ENCODE results near the gene ICE2. TPM values are rescaled to one million over a fixed set of nuclear protein-coding genes. Genes with fewer than 3 reads are reported as not detected.

ICE2 gene
- 17.2 and 24.3 TPM in 2 replicates for total RNA-seq (2014; rRNA removed; shearing (Covaris generic))

GRCh38 chr15:60478566-60479360, at the start of gene ICE2:
Gene ICE2, minus strand, starts transcription at chr15:60479142. Its CDS starts 1,165 bp downstream, at chr15:60477977.
- DNase-seq (ENCODE audit: low spot score), result peak; percentile 96

GRCh38 chr15:60528530-60528929, 49.6 kb upstream of the ICE2 start:
- no peak for DNase-seq (ENCODE audit: low spot score)

- no peak for DNase-seq (ENCODE audit: low spot score)
These were observed 48.5 kb upstream of the ICE2 start for GRCh38 chr15:60527456-60527855.

GRCh38 chr15:60526127-60526616, 47.2 kb upstream of the ICE2 start:
- DNase-seq (ENCODE audit: low spot score), result peak; percentile 10

- no peak for DNase-seq (ENCODE audit: low spot score)
These were observed 46.5 kb upstream of the ICE2 start for GRCh38 chr15:60525341-60526039.

- DNase-seq (ENCODE audit: low spot score), result no peak
These were observed 44.1 kb upstream of the ICE2 start for GRCh38 chr15:60523056-60523455.

- peak; percentile 74 for DNase-seq (ENCODE audit: low spot score)
These were observed 42.0 kb upstream of the ICE2 start for GRCh38 chr15:60520825-60521368.

- peak; percentile 55 for DNase-seq (ENCODE audit: low spot score)
These were observed 41.3 kb upstream of the ICE2 start for GRCh38 chr15:60520013-60520824.

GRCh38 chr15:60519218-60519617, 40.3 kb upstream of the ICE2 start:
- no peak for DNase-seq (ENCODE audit: low spot score)

GRCh38 chr15:60518511-60518910, 39.6 kb upstream of the ICE2 start:
- no peak for DNase-seq (ENCODE audit: low spot score)

GRCh38 chr15:60514261-60514881, 35.4 kb upstream of the ICE2 start:
- DNase-seq (ENCODE audit: low spot score), result no peak

- DNase-seq (ENCODE audit: low spot score), result no peak
These were observed 34.7 kb upstream of the ICE2 start for GRCh38 chr15:60513676-60514075.

- no peak for DNase-seq (ENCODE audit: low spot score)
These were observed 34.0 kb upstream of the ICE2 start for GRCh38 chr15:60512937-60513336.

- no peak for DNase-seq (ENCODE audit: low spot score)
These were observed 32.5 kb upstream of the ICE2 start for GRCh38 chr15:60511351-60512031.

GRCh38 chr15:60510006-60510405, 31.1 kb upstream of the ICE2 start:
- no peak for DNase-seq (ENCODE audit: low spot score)

GRCh38 chr15:60509470-60509869, 30.5 kb upstream of the ICE2 start:
- DNase-seq (ENCODE audit: low spot score), result no peak

GRCh38 chr15:60508442-60508841, 29.5 kb upstream of the ICE2 start:
- DNase-seq (ENCODE audit: low spot score), result no peak

GRCh38 chr15:60507596-60508424, 28.9 kb upstream of the ICE2 start:
- peak; percentile 55 for DNase-seq (ENCODE audit: low spot score)

GRCh38 chr15:60496853-60497252, 17.9 kb upstream of the ICE2 start:
- no peak for DNase-seq (ENCODE audit: low spot score)

- no peak for DNase-seq (ENCODE audit: low spot score)
These were observed 15.2 kb upstream of the ICE2 start for GRCh38 chr15:60494108-60494507.
